HL-60 (cell line): ENCODE measurements around the gene GNAQ.

Source experiments
- DNase-seq, 2 experiments: peaks; one replicate each; pipeline ENCODE4 v3.0.0-alpha.2; 2010 to 2020; ENCODE audit warnings: low read depth in 1 of 2, low spot score in 1 of 2
- H3K27ac ChIP-seq: fragments of 250-450 bp; sonication (Bioruptor Pico); replicated peaks from 2 replicates; pipeline ENCODE4 v1.5.1; 2020; ENCODE audit warnings: mild to moderate bottlenecking, moderate library complexity
- H3K27me3 ChIP-seq: fragments of 250-450 bp; sonication (Bioruptor Pico); 2 replicates; pipeline ENCODE4 v1.5.1; 2021; ENCODE audit warnings: mild to moderate bottlenecking, moderate library complexity; ENCODE audit not compliant: insufficient read depth, poor library complexity, severe bottlenecking
- H3K4me3 ChIP-seq: replicated peaks from 2 replicates; pipeline ENCODE4 v1.5.1; 2011; ENCODE audit warnings: mild to moderate bottlenecking, control low read depth, low read length; ENCODE audit not compliant: insufficient read depth
- CTCF ChIP-seq: IDR thresholded peaks from one replicate; pipeline ENCODE4 v1.5.1; 2011; ENCODE audit warnings: low read length, control low read depth, inconsistent platforms; ENCODE audit not compliant: insufficient read depth
- GABPA ChIP-seq: IDR thresholded peaks from 2 replicates; pipeline ENCODE4 v1.6.1; 2012; ENCODE audit warnings: low read depth
- POLR2AphosphoS5 ChIP-seq: IDR thresholded peaks from 2 replicates; pipeline ENCODE4 v1.6.1; 2012; ENCODE audit warnings: low read depth
- REST ChIP-seq: IDR thresholded peaks from 2 replicates; pipeline ENCODE4 v1.6.1; 2012; ENCODE audit warnings: low read depth; ENCODE audit not compliant: insufficient replicate concordance
- SPI1 ChIP-seq: IDR thresholded peaks from 2 replicates; pipeline ENCODE4 v1.6.1; 2012; ENCODE audit warnings: low read depth, mild to moderate bottlenecking, borderline replicate concordance

Gene GNAQ

GRCh38 chr9:77854258-77854915 is 177.2 kb downstream of the GNAQ start:
- no peak overlapping the region for H3K27ac ChIP-seq
- DNase-seq: no peak
- no peak overlapping the region for H3K4me3 ChIP-seq
- no peaks in the 10 kb centered on the region for H3K27me3 ChIP-seq
- TF ChIP-seq CTCF: no peak

- no peak for DNase-seq
- H3K27ac ChIP-seq: no peak overlapping the region
- no peaks in the 10 kb centered on the region for H3K27me3 ChIP-seq
- H3K4me3 ChIP-seq: no peak overlapping the region
- TF ChIP-seq SPI1: no peak
- no peak for TF ChIP-seq REST
- no peak for TF ChIP-seq POLR2AphosphoS5
- no peak for TF ChIP-seq GABPA
- no peak for TF ChIP-seq CTCF
Observed at GRCh38 chr9:77853716-77854115, 177.9 kb downstream of the GNAQ start.

GRCh38 chr9:77851882-77852595 is 179.6 kb downstream of the GNAQ start:
- H3K27ac ChIP-seq: peak overlapping the region; percentile 45
- peak in 1 of 2 experiments; percentile 64 for DNase-seq
- TF ChIP-seq GABPA (no peak), SPI1 (no peak), CTCF (no peak), REST (no peak), POLR2AphosphoS5 (no peak)
- H3K4me3 ChIP-seq: no peak overlapping the region
- no peaks in the 10 kb centered on the region for H3K27me3 ChIP-seq

- Histone ChIP-seq H3K27me3 (no peaks in the 10 kb centered on the region), H3K4me3 (no peak overlapping the region), H3K27ac (no peak overlapping the region)
- no peak for TF ChIP-seq REST
- TF ChIP-seq GABPA: no peak
- TF ChIP-seq POLR2AphosphoS5: no peak
- TF ChIP-seq SPI1: no peak
- TF ChIP-seq CTCF: no peak
- DNase-seq: peak; percentile 37 to 69
Observed at GRCh38 chr9:77848897-77849296, 182.7 kb downstream of the GNAQ start.
